Activated CD4-positive, alpha-beta T cell treated with anti-CD3 and anti-CD28 coated beads for 4 hours (primary cell): ENCODE results near the gene TMEM219.
"Not testable (repeated sequence)": the region's sequence is repeated elsewhere in the genome, so short reads cannot be mapped to it uniquely, and the experiment has no call there.

Source experiments
- DNase-seq, 2 donors: peaks; one replicate each; pipeline ENCODE4 v3.0.0-alpha.2; 2020

Gene TMEM219

GRCh38 chr16:30016555-30017276 is 54.8 kb downstream of the TMEM219 start:
- no peak for DNase-seq

- no peak for DNase-seq
These were observed 55.4 kb downstream of the TMEM219 start for GRCh38 chr16:30017277-30017656.

- not testable (repeated sequence) for DNase-seq
These were observed 56.1 kb downstream of the TMEM219 start for GRCh38 chr16:30017937-30018336.

GRCh38 chr16:30018731-30019158 is 56.9 kb downstream of the TMEM219 start:
- no peak for DNase-seq
